ENCODE measurements around the gene RASSF4. TPM values are rescaled to one million over a fixed set of nuclear protein-coding genes. Genes with fewer than 3 reads are reported as not detected.
A peak's percentile ranks its signal among the peaks of the same experiment; 100 is the strongest.

Gene RASSF4
- total and polyA plus RNA-seq, 9 of the 15 experiments (the other 6 are each of a cell fraction or from before 2014, with no cell fraction given): 0.01 to 0.62 (median 0.11) TPM; not detected in 3

GRCh38 chr10:45000752-45001380, 41.3 kb downstream of the RASSF4 start, which contains the start of gene ZNF22 (continued):
- TF ChIP-seq, protein P1, sequence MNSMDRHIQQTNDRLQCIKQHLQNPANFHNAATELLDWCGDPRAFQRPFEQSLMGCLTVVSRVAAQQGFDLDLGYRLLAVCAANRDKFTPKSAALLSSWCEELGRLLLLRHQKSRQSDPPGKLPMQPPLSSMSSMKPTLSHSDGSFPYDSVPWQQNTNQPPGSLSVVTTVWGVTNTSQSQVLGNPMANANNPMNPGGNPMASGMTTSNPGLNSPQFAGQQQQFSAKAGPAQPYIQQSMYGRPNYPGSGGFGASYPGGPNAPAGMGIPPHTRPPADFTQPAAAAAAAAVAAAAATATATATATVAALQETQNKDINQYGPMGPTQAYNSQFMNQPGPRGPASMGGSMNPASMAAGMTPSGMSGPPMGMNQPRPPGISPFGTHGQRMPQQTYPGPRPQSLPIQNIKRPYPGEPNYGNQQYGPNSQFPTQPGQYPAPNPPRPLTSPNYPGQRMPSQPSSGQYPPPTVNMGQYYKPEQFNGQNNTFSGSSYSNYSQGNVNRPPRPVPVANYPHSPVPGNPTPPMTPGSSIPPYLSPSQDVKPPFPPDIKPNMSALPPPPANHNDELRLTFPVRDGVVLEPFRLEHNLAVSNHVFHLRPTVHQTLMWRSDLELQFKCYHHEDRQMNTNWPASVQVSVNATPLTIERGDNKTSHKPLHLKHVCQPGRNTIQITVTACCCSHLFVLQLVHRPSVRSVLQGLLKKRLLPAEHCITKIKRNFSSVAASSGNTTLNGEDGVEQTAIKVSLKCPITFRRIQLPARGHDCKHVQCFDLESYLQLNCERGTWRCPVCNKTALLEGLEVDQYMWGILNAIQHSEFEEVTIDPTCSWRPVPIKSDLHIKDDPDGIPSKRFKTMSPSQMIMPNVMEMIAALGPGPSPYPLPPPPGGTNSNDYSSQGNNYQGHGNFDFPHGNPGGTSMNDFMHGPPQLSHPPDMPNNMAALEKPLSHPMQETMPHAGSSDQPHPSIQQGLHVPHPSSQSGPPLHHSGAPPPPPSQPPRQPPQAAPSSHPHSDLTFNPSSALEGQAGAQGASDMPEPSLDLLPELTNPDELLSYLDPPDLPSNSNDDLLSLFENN (IDR thresholded peaks at IDR 0.05; ENCODE audit: low read depth in 2 of 2, low read length in 2 of 2): peak in 1 of 2 experiments; percentile 46; a peak in 1 of 4 replicates
- TF ChIP-seq, protein P2, sequence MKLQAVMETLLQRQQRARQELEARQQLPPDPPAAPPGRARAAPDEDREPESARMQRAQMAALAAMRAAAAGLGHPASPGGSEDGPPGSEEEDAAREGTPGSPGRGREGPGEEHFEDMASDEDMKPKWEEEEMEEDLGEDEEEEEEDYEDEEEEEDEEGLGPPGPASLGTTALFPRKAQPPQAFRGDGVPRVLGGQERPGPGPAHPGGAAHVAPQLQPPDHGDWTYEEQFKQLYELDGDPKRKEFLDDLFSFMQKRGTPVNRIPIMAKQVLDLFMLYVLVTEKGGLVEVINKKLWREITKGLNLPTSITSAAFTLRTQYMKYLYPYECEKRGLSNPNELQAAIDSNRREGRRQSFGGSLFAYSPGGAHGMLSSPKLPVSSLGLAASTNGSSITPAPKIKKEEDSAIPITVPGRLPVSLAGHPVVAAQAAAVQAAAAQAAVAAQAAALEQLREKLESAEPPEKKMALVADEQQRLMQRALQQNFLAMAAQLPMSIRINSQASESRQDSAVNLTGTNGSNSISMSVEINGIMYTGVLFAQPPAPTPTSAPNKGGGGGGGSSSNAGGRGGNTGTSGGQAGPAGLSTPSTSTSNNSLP (IDR thresholded peaks at IDR 0.05; ENCODE audit: borderline replicate concordance, low read depth, low read length): no peak
- TF ChIP-seq ZNF274 (IDR thresholded peaks at IDR 0.05; ENCODE audit: borderline replicate concordance, low read depth, low read length) (no peak), TOE1 (IDR thresholded peaks at IDR 0.05; ENCODE audit: borderline replicate concordance) (peak; percentile 10; the same call in 1 of the 2 replicates), TOE1 (CRISPR knock-in tag; IDR thresholded peaks at IDR 0.05; ENCODE audit: borderline replicate concordance, low read depth) (peak; percentile 21; the same call in 1 of the 2 replicates), SAP30 (IDR thresholded peaks at IDR 0.05; ENCODE audit: borderline replicate concordance, insufficient read depth, low read depth, low read length, poor library complexity, severe bottlenecking) (no peak), ATF1 (CRISPR knock-in tag; IDR thresholded peaks at IDR 0.05) (no peak; the same call in 1 of the 2 replicates), ATF1 (tag; IDR thresholded peaks at IDR 0.05) (peak; percentile 45; the same call in 1 of the 2 replicates), ZNF431 (CRISPR knock-in tag; IDR thresholded peaks at IDR 0.05) (peak; percentile 61; the same call in 1 of the 2 replicates), CHD2 (IDR thresholded peaks at IDR 0.05; ENCODE audit: low read depth, low read length) (peak; percentile 47; the same call in 1 of the 2 replicates), TBP (optimal IDR thresholded peaks at IDR 0.05; ENCODE audit: low read depth, low read length) (peak; percentile 55), MLLT1 (IDR thresholded peaks at IDR 0.05) (no peak), TEAD1 (CRISPR knock-in tag; IDR thresholded peaks at IDR 0.05) (peak in 1 of 2 experiments; percentile 80; a peak in 1 of 4 replicates), TAL1 (IDR thresholded peaks at IDR 0.05) (no peak), FUS (optimal IDR thresholded peaks at IDR 0.05; ENCODE audit: low read depth, low read length) (peak; percentile 47), XRCC4 (IDR thresholded peaks at IDR 0.05; ENCODE audit: extremely low read depth, insufficient read depth, insufficient read length) (no peak)
- TF ChIP-seq, protein P3, sequence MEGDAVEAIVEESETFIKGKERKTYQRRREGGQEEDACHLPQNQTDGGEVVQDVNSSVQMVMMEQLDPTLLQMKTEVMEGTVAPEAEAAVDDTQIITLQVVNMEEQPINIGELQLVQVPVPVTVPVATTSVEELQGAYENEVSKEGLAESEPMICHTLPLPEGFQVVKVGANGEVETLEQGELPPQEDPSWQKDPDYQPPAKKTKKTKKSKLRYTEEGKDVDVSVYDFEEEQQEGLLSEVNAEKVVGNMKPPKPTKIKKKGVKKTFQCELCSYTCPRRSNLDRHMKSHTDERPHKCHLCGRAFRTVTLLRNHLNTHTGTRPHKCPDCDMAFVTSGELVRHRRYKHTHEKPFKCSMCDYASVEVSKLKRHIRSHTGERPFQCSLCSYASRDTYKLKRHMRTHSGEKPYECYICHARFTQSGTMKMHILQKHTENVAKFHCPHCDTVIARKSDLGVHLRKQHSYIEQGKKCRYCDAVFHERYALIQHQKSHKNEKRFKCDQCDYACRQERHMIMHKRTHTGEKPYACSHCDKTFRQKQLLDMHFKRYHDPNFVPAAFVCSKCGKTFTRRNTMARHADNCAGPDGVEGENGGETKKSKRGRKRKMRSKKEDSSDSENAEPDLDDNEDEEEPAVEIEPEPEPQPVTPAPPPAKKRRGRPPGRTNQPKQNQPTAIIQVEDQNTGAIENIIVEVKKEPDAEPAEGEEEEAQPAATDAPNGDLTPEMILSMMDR (IDR thresholded peaks at IDR 0.05 in 2 of 3, conservative IDR thresholded peaks at IDR 0.05 in 1 of 3; ENCODE audit: insufficient read depth in 2 of 3, low read depth in 1 of 3, low read length in 3 of 3): 0 out of 6 replicates have a peak, but pooled peaks of 1 of the 3 experiments have one; percentile 10
- TF ChIP-seq, protein P4, sequence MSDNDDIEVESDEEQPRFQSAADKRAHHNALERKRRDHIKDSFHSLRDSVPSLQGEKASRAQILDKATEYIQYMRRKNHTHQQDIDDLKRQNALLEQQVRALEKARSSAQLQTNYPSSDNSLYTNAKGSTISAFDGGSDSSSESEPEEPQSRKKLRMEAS (CRISPR knock-in tag; IDR thresholded peaks at IDR 0.05): peak; percentile 82
